SKM-1 (cell line): Measurements from ENCODE around the gene FILIP1L.

ENCODE experiments used
- DNase-seq: peaks from one replicate; lab custom pipeline; 2025; ENCODE audit not compliant: unreplicated experiment; lab: John Stamatoyannopoulos, UW

The FILIP1L gene

GRCh38 chr3:99817437-99818240 is 296.7 kb downstream of the FILIP1L start, which contains the start of gene CMSS1:
Gene CMSS1, plus strand, starts transcription at chr3:99817862.
- DNase-seq: peak; percentile 63

DNA sequence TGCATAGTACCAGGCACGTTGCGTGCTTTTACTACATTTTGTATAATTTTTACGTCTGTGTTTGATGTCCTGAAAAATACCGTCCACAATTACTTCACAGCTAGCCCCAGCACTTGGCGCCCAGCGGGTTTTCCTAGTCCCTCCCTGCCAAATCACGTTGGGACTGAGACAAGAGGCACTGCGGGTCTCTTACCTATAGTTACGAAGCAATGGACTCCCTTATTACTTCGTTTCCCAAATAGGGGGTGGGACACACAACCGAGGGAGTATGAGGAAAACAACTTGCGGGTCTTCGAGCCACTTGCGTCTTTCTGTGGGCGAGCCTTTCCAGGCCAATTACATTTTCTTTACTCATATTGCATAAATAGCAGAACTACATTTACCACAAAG is 297.3 kb downstream of the FILIP1L start:
- no peak for DNase-seq

GRCh38 chr3:99810403-99810802 is 303.9 kb downstream of the FILIP1L start:
- DNase-seq: no peak

DNA sequence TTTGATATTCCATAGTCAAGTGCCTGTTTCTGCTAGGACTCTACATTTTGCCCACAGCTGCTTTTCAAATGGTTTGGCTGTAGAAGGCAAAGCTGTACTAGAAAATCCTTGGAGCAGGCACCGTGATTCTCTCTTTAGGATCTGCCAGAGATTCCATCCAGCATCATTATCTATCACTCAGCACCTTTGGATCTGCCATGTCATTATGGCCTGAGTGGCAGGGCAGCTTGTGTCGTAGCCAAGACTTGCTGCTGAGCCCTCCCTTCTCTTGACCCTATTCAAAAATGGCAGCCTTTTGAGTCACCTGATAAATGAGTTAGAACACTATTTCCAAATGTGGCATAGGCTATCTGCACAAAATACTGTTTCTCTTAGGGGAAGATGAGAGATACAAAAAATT is 304.7 kb downstream of the FILIP1L start:
- DNase-seq: no peak

DNA sequence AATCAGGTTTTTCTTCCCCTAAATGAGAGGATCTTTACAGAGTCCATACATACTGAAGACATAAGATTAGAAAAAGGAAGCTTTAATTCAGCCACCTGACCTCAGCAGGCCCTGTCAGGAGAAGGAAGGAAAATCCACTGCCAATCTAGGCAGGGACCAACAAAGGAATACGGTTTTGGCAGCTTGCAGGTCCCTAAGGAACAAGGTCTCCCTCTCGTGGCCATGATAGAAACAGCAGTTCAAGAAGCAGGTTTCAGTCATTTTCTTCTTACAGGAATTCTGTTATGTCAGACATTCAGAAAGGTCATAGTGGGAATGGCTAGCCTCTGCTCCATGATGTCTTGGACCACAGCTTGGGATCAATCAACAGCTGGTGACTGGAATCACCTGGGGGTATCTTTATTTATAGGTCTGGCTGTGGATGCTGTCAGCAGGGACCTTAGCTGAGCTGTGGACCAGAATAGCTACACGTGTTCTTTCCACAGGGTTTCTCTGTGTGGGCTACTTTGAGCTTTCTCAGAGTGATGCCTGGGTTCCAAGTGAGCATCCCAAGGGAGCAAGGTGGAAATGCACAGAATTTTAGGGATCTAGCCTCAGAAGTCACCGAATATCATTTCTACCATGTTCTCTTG is 306.0 kb downstream of the FILIP1L start:
- DNase-seq: peak; percentile 7

DNA sequence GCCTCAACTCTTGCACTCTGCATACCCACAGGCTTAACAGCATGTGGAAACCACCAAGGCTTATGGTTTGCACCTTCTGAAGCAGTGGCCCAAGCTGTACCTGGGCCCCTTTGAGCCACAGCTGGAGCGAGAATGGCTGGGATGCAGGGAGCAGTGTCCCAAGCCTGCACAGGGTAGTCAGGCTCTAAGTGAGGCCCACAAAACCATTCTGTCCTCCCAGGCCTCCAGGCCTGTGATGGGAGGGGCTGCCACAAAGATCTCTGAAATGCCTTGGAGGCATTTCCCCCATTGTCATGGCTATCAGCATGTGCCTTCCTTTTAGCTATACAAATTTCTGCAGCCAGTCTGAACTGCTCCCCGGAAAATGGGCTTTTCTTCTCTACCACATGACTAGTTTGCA is 309.1 kb downstream of the FILIP1L start:
- DNase-seq: no peak

- DNase-seq: no peak
These were observed 311.0 kb downstream of the FILIP1L start for GRCh38 chr3:99803297-99803696.

DNA sequence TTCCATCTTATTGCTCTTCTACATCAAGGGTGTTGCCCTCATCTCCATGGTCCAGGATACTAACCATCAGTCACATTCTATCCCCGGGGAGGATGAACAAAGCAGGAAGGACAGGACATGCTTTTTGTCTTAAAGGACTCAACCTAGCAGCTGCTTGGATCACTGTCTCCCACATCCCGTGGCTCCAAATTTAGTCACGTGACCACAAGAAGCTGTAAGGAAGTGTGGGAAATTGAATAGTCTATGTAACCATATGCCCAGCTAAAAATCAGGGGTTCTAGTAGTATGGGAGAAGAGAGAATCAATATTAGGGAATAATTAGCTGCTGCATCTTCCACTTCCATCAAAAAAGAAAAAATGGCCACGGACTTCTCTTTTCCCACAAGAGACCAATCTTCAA is 314.9 kb downstream of the FILIP1L start:
- no peak for DNase-seq

GRCh38 chr3:99795573-99795972 is 318.7 kb downstream of the FILIP1L start:
- DNase-seq: no peak

- DNase-seq: no peak
These were observed 319.8 kb downstream of the FILIP1L start for GRCh38 chr3:99794485-99794884.

DNA sequence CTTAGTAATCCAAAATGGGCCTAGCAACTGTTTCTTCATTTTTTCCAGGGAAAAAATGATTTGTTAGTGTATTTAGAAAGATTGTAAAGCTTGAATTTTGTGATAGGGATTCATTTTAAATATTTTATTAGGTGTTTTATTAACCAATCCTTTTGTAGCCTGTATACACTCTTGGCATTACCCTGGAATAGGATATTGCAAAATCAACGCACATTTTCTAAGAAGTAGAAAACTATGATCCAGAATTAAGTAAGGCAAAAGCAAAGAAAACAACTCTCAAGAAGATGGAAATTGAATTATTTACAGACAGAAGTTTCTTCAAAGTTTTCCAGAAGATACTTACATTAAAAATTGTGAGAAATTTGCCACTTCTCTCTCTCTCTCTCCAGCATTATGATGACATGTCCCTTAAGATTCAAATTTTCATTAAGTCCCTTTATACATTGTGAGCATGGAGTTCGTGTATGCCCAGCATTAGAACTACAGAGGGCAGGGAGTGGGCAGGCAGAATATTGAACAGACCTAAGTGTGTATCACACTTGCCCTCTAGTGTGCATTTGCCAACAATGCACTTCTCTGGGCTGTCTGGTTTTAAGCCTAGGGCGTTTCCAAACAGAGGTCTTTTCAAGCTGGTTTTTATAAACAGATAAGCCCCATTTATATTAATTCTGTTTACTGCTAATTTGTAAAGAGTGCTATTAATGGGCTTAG is 325.1 kb downstream of the FILIP1L start:
- DNase-seq: peak; percentile 20
